ENCODE results near the gene HERC3.

Gene HERC3

GRCh38 chr4:88610771-88611170 lies 18.5 kb downstream of the HERC3 start:
- Histone ChIP-seq H3K9me3 (ENCODE audit: control insufficient read depth, low read length) (no peaks in the 10 kb centered on the region), H3K27me3 (replicated peaks; ENCODE audit: control insufficient read depth, insufficient read depth, low read length) (no peaks in the 10 kb centered on the region), H3K36me3 (ENCODE audit: control insufficient read depth, insufficient read depth, low read length, severe bottlenecking) (peaks cover 27% of the 10 kb centered on the region), H3K4me1 (ENCODE audit: control insufficient read depth, insufficient read depth, low read length) (peaks cover 55% of the 10 kb centered on the region), H3K9ac (ENCODE audit: low read length) (peak overlapping the region; percentile 64), H3K4me3 (ENCODE audit: low read length) (peak overlapping the region; percentile 42)
- DNase-seq (ENCODE audit: low read depth), result peak; percentile 50

GRCh38 chr4:88613417-88613875 lies 21.2 kb downstream of the HERC3 start:
- Histone ChIP-seq H3K4me3 (ENCODE audit: low read length) (no peak overlapping the region), H3K4me1 (ENCODE audit: control insufficient read depth, insufficient read depth, low read length) (peaks cover 71% of the 10 kb centered on the region), H3K9ac (ENCODE audit: low read length) (peak overlapping the region; percentile 57), H3K27me3 (replicated peaks; ENCODE audit: control insufficient read depth, insufficient read depth, low read length) (no peaks in the 10 kb centered on the region), H3K36me3 (ENCODE audit: control insufficient read depth, insufficient read depth, low read length, severe bottlenecking) (peaks cover 2% of the 10 kb centered on the region), H3K9me3 (ENCODE audit: control insufficient read depth, low read length) (no peaks in the 10 kb centered on the region)
- no peak for DNase-seq (ENCODE audit: low read depth)

- DNase-seq (ENCODE audit: low read depth), result no peak
- peaks cover 71% of the 10 kb centered on the region for H3K4me1 ChIP-seq (ENCODE audit: control insufficient read depth, insufficient read depth, low read length)
- H3K4me3 ChIP-seq (ENCODE audit: low read length), result no peak overlapping the region
- no peaks in the 10 kb centered on the region for H3K9me3 ChIP-seq (ENCODE audit: control insufficient read depth, low read length)
- H3K27me3 ChIP-seq (replicated peaks; ENCODE audit: control insufficient read depth, insufficient read depth, low read length), result no peaks in the 10 kb centered on the region
- no peak overlapping the region for H3K9ac ChIP-seq (ENCODE audit: low read length)
- no peaks in the 10 kb centered on the region for H3K36me3 ChIP-seq (ENCODE audit: control insufficient read depth, insufficient read depth, low read length, severe bottlenecking)
Observed at GRCh38 chr4:88614058-88614457, 21.8 kb downstream of the HERC3 start.

GRCh38 chr4:88616275-88617150 lies 24.2 kb downstream of the HERC3 start:
- Histone ChIP-seq H3K9ac (ENCODE audit: low read length) (peak overlapping the region; percentile 50), H3K4me1 (ENCODE audit: control insufficient read depth, insufficient read depth, low read length) (peaks cover 62% of the 10 kb centered on the region), H3K36me3 (ENCODE audit: control insufficient read depth, insufficient read depth, low read length, severe bottlenecking) (no peaks in the 10 kb centered on the region), H3K4me3 (ENCODE audit: low read length) (peak overlapping the region; percentile 14), H3K27me3 (replicated peaks; ENCODE audit: control insufficient read depth, insufficient read depth, low read length) (no peaks in the 10 kb centered on the region), H3K9me3 (ENCODE audit: control insufficient read depth, low read length) (no peaks in the 10 kb centered on the region)
- DNase-seq (ENCODE audit: low read depth), result peak; percentile 71

- DNase-seq (ENCODE audit: low read depth), result no peak
- Histone ChIP-seq H3K36me3 (ENCODE audit: control insufficient read depth, insufficient read depth, low read length, severe bottlenecking) (no peaks in the 10 kb centered on the region), H3K9me3 (ENCODE audit: control insufficient read depth, low read length) (no peaks in the 10 kb centered on the region), H3K4me1 (ENCODE audit: control insufficient read depth, insufficient read depth, low read length) (peaks cover 54% of the 10 kb centered on the region), H3K9ac (ENCODE audit: low read length) (no peak overlapping the region), H3K4me3 (ENCODE audit: low read length) (no peak overlapping the region), H3K27me3 (replicated peaks; ENCODE audit: control insufficient read depth, insufficient read depth, low read length) (no peaks in the 10 kb centered on the region)
Observed at GRCh38 chr4:88618782-88619485, 26.7 kb downstream of the HERC3 start.

- no peak overlapping the region for H3K9ac ChIP-seq (ENCODE audit: low read length)
- H3K36me3 ChIP-seq (ENCODE audit: control insufficient read depth, insufficient read depth, low read length, severe bottlenecking), result no peaks in the 10 kb centered on the region
- H3K4me3 ChIP-seq (ENCODE audit: low read length), result no peak overlapping the region
- peaks cover 45% of the 10 kb centered on the region for H3K4me1 ChIP-seq (ENCODE audit: control insufficient read depth, insufficient read depth, low read length)
- no peaks in the 10 kb centered on the region for H3K9me3 ChIP-seq (ENCODE audit: control insufficient read depth, low read length)
- H3K27me3 ChIP-seq (replicated peaks; ENCODE audit: control insufficient read depth, insufficient read depth, low read length), result no peaks in the 10 kb centered on the region
- DNase-seq (ENCODE audit: low read depth), result no peak
Observed at GRCh38 chr4:88619971-88620370, 27.7 kb downstream of the HERC3 start.

DNA sequence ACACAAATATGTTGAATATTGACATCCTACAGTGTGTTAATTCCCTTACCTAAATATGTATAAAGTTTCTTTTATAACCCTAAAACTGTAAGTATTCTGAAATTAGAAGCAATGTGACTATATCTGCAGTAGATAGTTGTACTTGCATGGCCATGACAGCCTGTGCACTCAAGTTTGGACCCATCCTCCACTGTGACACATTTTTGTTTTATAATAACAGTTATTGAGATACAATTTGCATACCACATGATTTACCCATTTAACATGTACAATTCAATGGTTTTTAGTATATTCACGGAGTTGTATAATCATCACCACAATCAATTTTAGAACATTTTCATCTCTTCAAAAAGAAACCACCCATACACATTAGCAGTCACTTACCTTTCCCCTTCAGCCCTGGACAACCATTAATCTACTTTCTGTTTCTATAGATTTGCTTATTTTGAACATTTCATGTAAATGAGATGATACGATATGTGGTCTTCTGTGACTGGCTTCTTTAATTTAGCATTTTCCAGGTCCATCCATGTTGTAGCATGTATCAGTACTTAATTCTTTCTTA lies 29.6 kb downstream of the HERC3 start:
- Histone ChIP-seq H3K36me3 (ENCODE audit: control insufficient read depth, insufficient read depth, low read length, severe bottlenecking) (no peaks in the 10 kb centered on the region), H3K4me1 (ENCODE audit: control insufficient read depth, insufficient read depth, low read length) (peaks cover 28% of the 10 kb centered on the region), H3K9me3 (ENCODE audit: control insufficient read depth, low read length) (no peaks in the 10 kb centered on the region), H3K9ac (ENCODE audit: low read length) (no peak overlapping the region), H3K27me3 (replicated peaks; ENCODE audit: control insufficient read depth, insufficient read depth, low read length) (no peaks in the 10 kb centered on the region), H3K4me3 (ENCODE audit: low read length) (no peak overlapping the region)
- no peak for DNase-seq (ENCODE audit: low read depth)

- Histone ChIP-seq H3K9ac (ENCODE audit: low read length) (no peak overlapping the region), H3K4me3 (ENCODE audit: low read length) (peak overlapping the region; percentile 14), H3K9me3 (ENCODE audit: control insufficient read depth, low read length) (no peaks in the 10 kb centered on the region), H3K36me3 (ENCODE audit: control insufficient read depth, insufficient read depth, low read length, severe bottlenecking) (no peaks in the 10 kb centered on the region), H3K4me1 (ENCODE audit: control insufficient read depth, insufficient read depth, low read length) (peaks cover 21% of the 10 kb centered on the region), H3K27me3 (replicated peaks; ENCODE audit: control insufficient read depth, insufficient read depth, low read length) (no peaks in the 10 kb centered on the region)
- peak; percentile 84 for DNase-seq (ENCODE audit: low read depth)
Observed at GRCh38 chr4:88623097-88623496, 30.8 kb downstream of the HERC3 start.

- Histone ChIP-seq H3K36me3 (ENCODE audit: control insufficient read depth, insufficient read depth, low read length, severe bottlenecking) (no peaks in the 10 kb centered on the region), H3K4me3 (ENCODE audit: low read length) (no peak overlapping the region), H3K27me3 (replicated peaks; ENCODE audit: control insufficient read depth, insufficient read depth, low read length) (no peaks in the 10 kb centered on the region), H3K9ac (ENCODE audit: low read length) (no peak overlapping the region), H3K9me3 (ENCODE audit: control insufficient read depth, low read length) (no peaks in the 10 kb centered on the region), H3K4me1 (ENCODE audit: control insufficient read depth, insufficient read depth, low read length) (peaks cover 34% of the 10 kb centered on the region)
- DNase-seq (ENCODE audit: low read depth), result no peak
Observed at GRCh38 chr4:88628746-88629145, 36.5 kb downstream of the HERC3 start.

DNA sequence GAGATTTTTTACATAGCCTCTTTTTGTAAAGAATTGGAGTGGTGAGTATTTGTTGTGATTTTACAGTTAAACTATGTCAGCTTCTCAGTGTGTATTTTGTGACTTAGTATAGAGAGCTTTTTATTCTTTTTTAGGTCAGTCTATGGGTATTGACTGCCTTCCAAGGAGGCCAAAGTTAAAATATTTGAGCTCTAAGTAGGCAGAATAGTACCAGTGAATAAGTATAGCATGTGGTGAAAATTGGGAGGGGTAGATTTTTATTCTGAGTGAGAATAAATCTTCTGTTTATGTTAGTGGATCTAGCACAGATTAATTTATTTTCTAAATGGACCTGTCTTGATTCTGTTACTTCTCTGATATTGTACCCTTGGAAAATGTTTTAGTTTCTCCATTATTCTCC lies 37.5 kb downstream of the HERC3 start:
- H3K27me3 ChIP-seq (replicated peaks; ENCODE audit: control insufficient read depth, insufficient read depth, low read length), result no peaks in the 10 kb centered on the region
- H3K9me3 ChIP-seq (ENCODE audit: control insufficient read depth, low read length), result no peaks in the 10 kb centered on the region
- H3K9ac ChIP-seq (ENCODE audit: low read length), result peak overlapping the region; percentile 74
- H3K36me3 ChIP-seq (ENCODE audit: control insufficient read depth, insufficient read depth, low read length, severe bottlenecking), result no peaks in the 10 kb centered on the region
- DNase-seq (ENCODE audit: low read depth), result peak; percentile 58
- H3K4me3 ChIP-seq (ENCODE audit: low read length), result peak overlapping the region; percentile 42
- peaks cover 34% of the 10 kb centered on the region for H3K4me1 ChIP-seq (ENCODE audit: control insufficient read depth, insufficient read depth, low read length)

DNA sequence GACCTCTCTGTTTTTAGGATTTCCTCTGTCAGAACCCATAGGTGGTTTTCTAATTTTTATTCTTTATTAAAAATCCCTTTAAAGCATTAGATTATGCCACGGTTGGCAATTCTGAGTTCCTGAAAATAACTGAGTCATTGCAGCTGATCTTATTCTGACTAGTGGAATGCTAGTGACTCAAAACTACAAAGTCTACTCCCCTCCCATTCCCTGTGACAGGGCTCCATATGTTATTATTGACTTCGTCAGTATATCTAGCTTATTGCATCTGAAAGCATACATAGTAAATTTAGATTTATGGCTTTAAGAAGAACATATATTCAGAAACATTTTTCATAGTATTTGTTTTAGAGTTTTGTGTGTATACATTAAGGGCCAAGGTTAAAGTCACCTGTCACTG lies 38.5 kb downstream of the HERC3 start:
- peak overlapping the region; percentile 74 for H3K9ac ChIP-seq (ENCODE audit: low read length)
- DNase-seq (ENCODE audit: low read depth), result peak; percentile 83

More for the DNA sequence above, 38.5 kb downstream of the HERC3 start:
- Histone ChIP-seq H3K36me3 (ENCODE audit: control insufficient read depth, insufficient read depth, low read length, severe bottlenecking) (no peaks in the 10 kb centered on the region), H3K4me1 (ENCODE audit: control insufficient read depth, insufficient read depth, low read length) (peaks cover 34% of the 10 kb centered on the region), H3K4me3 (ENCODE audit: low read length) (peak overlapping the region; percentile 42), H3K9me3 (ENCODE audit: control insufficient read depth, low read length) (no peaks in the 10 kb centered on the region), H3K27me3 (replicated peaks; ENCODE audit: control insufficient read depth, insufficient read depth, low read length) (no peaks in the 10 kb centered on the region)

All from adipocyte (in vitro differentiated cells).